HG02623 (cell line): ENCODE data around the gene RALGDS.
"Not testable (repeated sequence)": the region's sequence is repeated elsewhere in the genome, so short reads cannot be mapped to it uniquely, and the experiment has no call there.

ENCODE experiments used
- ATAC-seq: cut with Tn5 transposase; IDR thresholded peaks from one replicate; pipeline ENCODE4 v1.9.1; 2021; ENCODE audit warnings: moderate library complexity; ENCODE audit not compliant: unreplicated experiment

RALGDS gene

GRCh38 chr9:133071484-133072150, 49.4 kb downstream of the RALGDS start:
- no peak for ATAC-seq

GRCh38 chr9:133070985-133071384, 50.1 kb downstream of the RALGDS start:
- ATAC-seq: not testable (repeated sequence)

DNA sequence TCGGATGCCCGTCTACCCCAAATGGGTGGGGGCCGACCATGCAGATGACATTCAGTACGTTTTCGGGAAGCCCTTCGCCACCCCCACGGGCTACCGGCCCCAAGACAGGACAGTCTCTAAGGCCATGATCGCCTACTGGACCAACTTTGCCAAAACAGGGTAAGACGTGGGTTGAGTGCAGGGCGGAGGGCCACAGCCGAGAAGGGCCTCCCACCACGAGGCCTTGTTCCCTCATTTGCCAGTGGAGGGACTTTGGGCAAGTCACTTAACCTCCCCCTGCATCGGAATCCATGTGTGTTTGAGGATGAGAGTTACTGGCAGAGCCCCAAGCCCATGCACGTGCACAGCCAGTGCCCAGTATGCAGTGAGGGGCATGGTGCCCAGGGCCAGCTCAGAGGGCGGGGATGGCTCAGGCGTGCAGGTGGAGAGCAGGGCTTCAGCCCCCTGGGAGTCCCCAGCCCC, 50.5 kb downstream of the RALGDS start:
- not testable (repeated sequence) for ATAC-seq

- ATAC-seq: not testable (repeated sequence)
These were observed 52.6 kb downstream of the RALGDS start for GRCh38 chr9:133068431-133068830.

DNA sequence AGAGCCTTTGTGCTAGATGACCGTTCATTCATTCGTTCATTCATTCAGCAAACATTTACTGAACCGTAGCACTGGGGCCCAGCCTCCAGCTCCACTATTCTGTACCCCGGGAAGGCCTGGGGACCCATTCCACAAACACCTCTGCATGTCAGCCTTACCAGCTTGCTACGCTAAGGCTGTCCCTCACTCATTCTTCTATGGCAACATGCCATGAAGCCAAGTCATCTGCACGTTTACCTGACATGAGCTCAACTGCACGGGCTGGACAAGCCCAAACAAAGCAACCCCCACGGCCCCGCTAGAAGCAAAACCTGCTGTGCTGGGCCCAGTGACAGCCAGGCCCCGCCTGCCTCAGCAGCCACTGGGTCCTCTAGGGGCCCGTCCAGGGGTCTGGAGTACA, 53.2 kb downstream of the RALGDS start:
- no peak for ATAC-seq

GRCh38 chr9:133067006-133067405, 54.0 kb downstream of the RALGDS start:
- ATAC-seq: no peak

GRCh38 chr9:133066181-133066983, 54.7 kb downstream of the RALGDS start:
- no peak for ATAC-seq

DNA sequence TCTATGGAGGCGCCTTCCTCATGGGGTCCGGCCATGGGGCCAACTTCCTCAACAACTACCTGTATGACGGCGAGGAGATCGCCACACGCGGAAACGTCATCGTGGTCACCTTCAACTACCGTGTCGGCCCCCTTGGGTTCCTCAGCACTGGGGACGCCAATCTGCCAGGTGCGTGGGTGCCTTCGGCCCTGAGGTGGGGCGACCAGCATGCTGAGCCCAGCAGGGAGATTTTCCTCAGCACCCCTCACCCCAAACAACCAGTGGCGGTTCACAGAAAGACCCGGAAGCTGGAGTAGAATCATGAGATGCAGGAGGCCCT, 56.0 kb downstream of the RALGDS start:
- ATAC-seq: no peak

DNA sequence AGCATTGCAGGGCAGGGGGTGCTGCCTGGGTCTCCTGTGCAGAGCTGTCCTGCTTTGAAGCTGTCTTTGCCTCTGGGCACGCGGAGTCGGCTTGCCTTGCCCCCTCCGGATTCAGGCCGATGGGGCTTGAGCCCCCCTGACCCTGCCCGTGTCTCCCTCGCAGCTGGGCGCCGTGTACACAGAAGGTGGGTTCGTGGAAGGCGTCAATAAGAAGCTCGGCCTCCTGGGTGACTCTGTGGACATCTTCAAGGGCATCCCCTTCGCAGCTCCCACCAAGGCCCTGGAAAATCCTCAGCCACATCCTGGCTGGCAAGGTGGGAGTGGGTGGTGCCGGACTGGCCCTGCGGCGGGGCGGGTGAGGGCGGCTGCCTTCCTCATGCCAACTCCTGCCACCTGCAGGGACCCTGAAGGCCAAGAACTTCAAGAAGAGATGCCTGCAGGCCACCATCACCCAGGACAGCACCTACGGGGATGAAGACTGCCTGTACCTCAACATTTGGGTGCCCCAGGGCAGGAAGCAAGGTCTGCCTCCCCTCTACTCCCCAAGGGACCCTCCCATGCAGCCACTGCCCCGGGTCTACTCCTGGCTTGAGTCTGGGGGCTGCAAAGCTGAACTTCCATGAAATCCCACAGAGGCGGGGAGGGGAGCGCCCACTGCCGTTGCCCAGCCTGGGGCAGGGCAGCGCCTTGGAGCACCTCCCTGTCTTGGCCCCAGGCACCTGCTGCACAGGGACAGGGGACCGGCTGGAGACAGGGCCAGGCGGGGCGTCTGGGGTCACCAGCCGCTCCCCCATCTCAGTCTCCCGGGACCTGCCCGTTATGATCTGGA, 56.6 kb downstream of the RALGDS start:
- no peak for ATAC-seq

DNA sequence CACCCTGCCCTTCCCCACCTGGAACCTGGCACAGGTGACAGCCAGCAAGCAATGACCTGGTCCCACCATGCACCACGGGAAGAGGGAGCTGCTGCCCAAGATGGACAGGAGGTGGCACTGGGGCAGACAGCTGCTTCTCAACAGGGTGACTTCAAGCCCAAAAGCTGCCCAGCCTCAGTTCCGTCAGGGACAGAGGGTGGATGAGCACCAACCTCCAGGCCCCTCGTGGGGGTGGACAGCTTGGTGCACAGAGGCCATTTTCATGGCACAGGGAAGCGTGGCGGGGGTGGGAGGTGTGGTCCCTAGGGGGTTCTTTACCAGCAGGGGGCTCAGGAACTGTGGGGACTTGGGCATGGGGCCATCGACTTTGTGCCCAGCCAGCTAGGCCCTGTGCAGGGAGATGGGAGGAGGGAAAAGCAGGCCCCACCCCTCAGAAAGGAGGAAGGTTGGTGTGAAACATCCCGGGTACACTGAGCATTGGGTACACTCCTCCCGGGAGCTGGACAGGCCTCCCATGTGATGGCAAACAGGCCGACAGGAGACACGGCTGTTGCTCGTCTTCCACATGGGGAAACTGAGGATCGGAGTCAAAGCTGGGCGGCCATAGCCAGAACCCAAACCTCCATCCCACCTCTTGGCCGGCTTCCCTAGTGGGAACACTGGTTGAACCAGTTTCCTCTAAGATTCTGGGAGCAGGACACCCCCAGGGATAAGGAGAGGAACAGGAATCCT, 57.4 kb downstream of the RALGDS start:
- ATAC-seq: no peak

DNA sequence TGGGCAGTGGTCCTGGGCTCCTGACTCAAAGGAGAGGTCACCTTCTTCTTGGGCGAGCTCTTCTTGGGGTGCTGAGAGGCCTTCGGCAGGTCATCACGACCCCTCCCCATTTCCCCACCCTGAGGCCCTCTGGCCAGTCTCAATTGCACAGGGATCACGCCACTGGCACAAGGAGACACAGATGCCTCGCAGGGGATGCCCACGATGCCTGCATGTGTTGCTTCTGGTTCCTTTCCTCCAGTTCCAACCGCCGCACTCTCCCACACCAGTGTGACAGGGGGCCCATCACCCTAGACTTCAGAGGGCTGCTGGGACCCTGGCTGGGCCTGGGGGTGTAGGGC, 57.9 kb downstream of the RALGDS start:
- no peak for ATAC-seq

DNA sequence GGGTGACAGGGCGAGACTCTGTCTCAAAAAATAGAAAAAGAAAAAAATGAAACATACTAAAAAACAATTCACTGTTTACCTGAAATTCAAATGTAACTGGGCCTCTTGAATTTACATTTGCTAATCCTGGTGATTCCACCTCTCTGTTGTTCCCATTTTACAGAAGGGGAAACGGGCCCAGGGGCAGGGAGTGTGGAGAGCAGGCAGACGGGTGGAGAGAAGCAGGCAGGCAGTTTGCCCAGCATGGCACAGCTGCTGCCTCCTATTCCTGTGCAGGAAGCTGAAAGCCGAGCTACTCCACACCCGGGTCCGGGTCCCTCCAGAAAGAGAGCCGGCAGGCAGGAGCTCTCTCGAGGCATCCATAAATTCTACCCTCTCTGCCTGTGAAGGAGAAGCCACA, 58.5 kb downstream of the RALGDS start:
- ATAC-seq: not testable (repeated sequence)

GRCh38 chr9:133061764-133062145, 59.3 kb downstream of the RALGDS start, which contains the start of gene CEL:
Gene CEL (plus strand): TSS chr9:133061981. CDS start chr9:133062003, 22 bp downstream.
- ATAC-seq: not testable (repeated sequence)

- ATAC-seq: not testable (repeated sequence)
These were observed 59.8 kb downstream of the RALGDS start for GRCh38 chr9:133061019-133061763.

- no peak for ATAC-seq
These were observed 60.6 kb downstream of the RALGDS start for GRCh38 chr9:133060417-133060841.

GRCh38 chr9:133059623-133060022, 61.4 kb downstream of the RALGDS start:
- ATAC-seq: no peak

GRCh38 chr9:133058550-133059320, 62.3 kb downstream of the RALGDS start:
- no peak for ATAC-seq

DNA sequence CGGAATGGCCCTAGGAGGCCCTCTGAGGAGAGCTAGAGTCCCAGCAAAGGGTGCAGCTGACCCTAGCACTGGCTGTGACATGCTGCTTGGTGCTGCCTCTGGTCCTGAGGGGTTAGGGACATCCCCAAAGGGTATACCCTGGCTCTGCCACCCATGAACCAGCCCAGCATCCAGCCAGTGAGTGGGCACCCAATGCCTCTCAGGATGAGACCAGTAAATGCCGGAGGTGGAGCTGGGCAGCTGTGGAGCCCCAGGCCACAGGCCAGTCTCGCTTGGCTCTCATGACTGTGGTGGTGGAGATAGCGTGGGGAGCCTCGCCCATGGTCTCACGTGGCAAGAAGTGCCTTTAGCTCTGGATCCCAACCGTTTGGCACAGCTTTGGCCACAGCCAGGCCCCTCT, 63.0 kb downstream of the RALGDS start:
- ATAC-seq: no peak

DNA sequence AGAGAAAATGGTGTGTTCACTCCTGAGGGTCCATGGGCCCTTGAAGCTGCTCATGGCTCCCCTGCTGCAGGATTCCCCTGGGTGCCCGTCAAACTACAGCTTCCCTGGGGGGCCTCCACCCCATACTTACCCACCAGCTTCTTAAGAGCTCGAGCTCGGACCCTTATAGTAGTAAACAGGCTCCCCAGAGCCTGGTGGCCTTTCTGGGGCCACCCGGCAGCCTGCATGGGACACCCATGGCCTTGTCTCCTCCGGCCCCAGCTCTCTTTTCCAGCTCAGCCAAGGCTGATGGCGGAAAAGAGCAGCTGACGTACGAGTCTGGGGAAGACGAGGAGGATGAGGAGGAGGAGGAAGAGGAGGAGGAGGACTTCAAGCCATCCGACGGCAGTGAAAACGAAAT, 63.5 kb downstream of the RALGDS start:
- ATAC-seq: no peak
